IMR-90 (cell line): ENCODE results near the gene TOP3B. TPM values are rescaled to one million over a fixed set of nuclear protein-coding genes. Genes with fewer than 3 reads are reported as not detected.
A peak's percentile ranks its signal among the peaks of the same experiment; 100 is the strongest.

Source experiments
- ATAC-seq: fragments of 200-7000 bp; cut with Tn5 transposase; 2 replicates; pipeline ENCODE4 v1.9.1; 2020; ENCODE audit warnings: low read depth, mild to moderate bottlenecking, moderate library complexity
- BruUV-seq: library from RNA; stranded (reverse); fragments of 400-500 nt; replicated peaks from 2 replicates; lab custom pipeline; 2021; lab: Mats Ljungman, UMichigan
- CTCF ChIA-PET: fragments of 300-600 bp; formaldehyde crosslinking; extraction: SDS; loops from one replicate; lab custom pipeline; 2021; ENCODE audit warnings: antibody characterized with exemption; lab: Yijun Ruan, JAX
- POLR2A ChIA-PET: fragments of 300-600 bp; sonication (Branson Sonifier 250); formaldehyde crosslinking; loops from one replicate; lab custom pipeline; 2022; ENCODE audit warnings: antibody characterized with exemption; ENCODE audit not compliant: unreplicated experiment; lab: Charles Lee
- DNase-seq: peaks from one replicate; pipeline ENCODE4 v3.0.0; 2013
- H2AFZ ChIP-seq: replicated peaks from 2 replicates; pipeline ENCODE3; 2013; ENCODE audit warnings: low read length, mild to moderate bottlenecking; ENCODE audit not compliant: poor library complexity
- H2AK5ac ChIP-seq: 2 replicates; pipeline ENCODE4 v1.6.1; 2013; ENCODE audit warnings: low read depth, low read length, inconsistent platforms
- H2AK9ac ChIP-seq: replicated peaks from 2 replicates; pipeline ENCODE3; 2013; ENCODE audit warnings: mild to moderate bottlenecking, low read depth, low read length, moderate library complexity; ENCODE audit not compliant: poor library complexity
- H2BK120ac ChIP-seq: 2 replicates; pipeline ENCODE4 v1.6.1; 2013; ENCODE audit warnings: low read depth, low read length, inconsistent platforms
- H2BK15ac ChIP-seq: 3 replicates; pipeline ENCODE4 v1.6.1; 2013; ENCODE audit warnings: low read depth, low read length, inconsistent platforms
- H2BK20ac ChIP-seq: 2 replicates; pipeline ENCODE4 v1.6.1; 2013; ENCODE audit warnings: low read depth, mild to moderate bottlenecking, inconsistent platforms, low read length, moderate library complexity
- H2BK5ac ChIP-seq: 2 replicates; pipeline ENCODE4 v1.6.1; 2013; ENCODE audit warnings: mild to moderate bottlenecking, low read depth, low read length, inconsistent platforms; ENCODE audit not compliant: poor library complexity, severe bottlenecking
- H3K14ac ChIP-seq: replicated peaks from 2 replicates; pipeline ENCODE4 v1.6.1; 2013; ENCODE audit warnings: low read depth, low read length, inconsistent platforms
- H3K18ac ChIP-seq: 2 replicates; pipeline ENCODE4 v1.6.1; 2013; ENCODE audit warnings: low read depth, low read length, control low read depth
- H3K23ac ChIP-seq: 2 replicates; pipeline ENCODE4 v1.6.1; 2013; ENCODE audit warnings: low read depth, low read length, inconsistent platforms
- H3K27ac ChIP-seq: 2 replicates; pipeline ENCODE4 v1.5.1; 2013; ENCODE audit warnings: mild to moderate bottlenecking, control low read depth, low read length; ENCODE audit not compliant: insufficient read depth
- H3K27me3 ChIP-seq: 2 replicates; pipeline ENCODE4 v1.6.1; 2013; ENCODE audit warnings: low read length; ENCODE audit not compliant: control insufficient read depth, insufficient read depth
- H3K36me3 ChIP-seq: 2 replicates; pipeline ENCODE4 v1.6.1; 2013; ENCODE audit warnings: low read length, mixed read lengths; ENCODE audit not compliant: control insufficient read depth, insufficient read depth
- H3K4ac ChIP-seq: 2 replicates; pipeline ENCODE4 v1.6.1; 2013; ENCODE audit warnings: low read depth, low read length, inconsistent platforms
- H3K4me1 ChIP-seq: 2 replicates; pipeline ENCODE4 v1.6.1; 2013; ENCODE audit warnings: low read length, mixed read lengths; ENCODE audit not compliant: control insufficient read depth, insufficient read depth
- H3K4me2 ChIP-seq: 2 replicates; pipeline ENCODE4 v1.6.1; 2013; ENCODE audit warnings: low read depth, mild to moderate bottlenecking, control low read depth, low read length, moderate library complexity
- H3K4me3 ChIP-seq: 2 replicates; pipeline ENCODE4 v1.5.1; 2013; ENCODE audit warnings: low read depth, mild to moderate bottlenecking, control low read depth, low read length, moderate library complexity; ENCODE audit not compliant: insufficient read depth
- H3K56ac ChIP-seq: 2 replicates; pipeline ENCODE4 v1.6.1; 2013; ENCODE audit warnings: low read length, inconsistent platforms; ENCODE audit not compliant: insufficient read depth; ENCODE audit errors: extremely low read depth
- H3K79me1 ChIP-seq, 2 experiments: 2 replicates each; pipeline ENCODE4 v1.6.1; 2013; ENCODE audit warnings: low read length in 2 of 2, inconsistent platforms in 1 of 2, low read depth in 1 of 2
- H3K9ac ChIP-seq: 2 replicates; pipeline ENCODE4 v1.6.1; 2013; ENCODE audit warnings: low read depth, low read length, control low read depth
- H3K9me1 ChIP-seq: 2 replicates; pipeline ENCODE4 v1.6.1; 2013; ENCODE audit warnings: low read length, inconsistent platforms; ENCODE audit not compliant: insufficient read depth
- H3K9me3 ChIP-seq: 2 replicates; pipeline ENCODE4 v1.6.1; 2013; ENCODE audit warnings: low read length; ENCODE audit not compliant: control insufficient read depth, insufficient read depth
- H4K20me1 ChIP-seq: 2 replicates; pipeline ENCODE4 v1.6.1; 2013; ENCODE audit warnings: low read length, inconsistent platforms; ENCODE audit not compliant: insufficient read depth
- H4K5ac ChIP-seq: 2 replicates; pipeline ENCODE4 v1.6.1; 2013; ENCODE audit warnings: mild to moderate bottlenecking, low read depth, low read length, control low read depth
- H4K8ac ChIP-seq, 2 experiments: 2 replicates each; pipeline ENCODE4 v1.6.1; 2013; ENCODE audit warnings: low read depth in 2 of 2, low read length in 2 of 2, control low read depth in 1 of 2, inconsistent platforms in 1 of 2
- H4K91ac ChIP-seq: 2 replicates; pipeline ENCODE4 v1.6.1; 2013; ENCODE audit warnings: low read depth, low read length, inconsistent platforms; ENCODE audit not compliant: insufficient read depth
- CEBPB ChIP-seq: IDR thresholded peaks from 2 replicates; pipeline ENCODE4 v1.6.1; 2012; ENCODE audit warnings: low read depth, low read length, improper control_type of control experiment
- MAFK ChIP-seq: IDR thresholded peaks from 2 replicates; pipeline ENCODE4 v1.6.1; 2012; ENCODE audit warnings: low read depth, low read length, improper control_type of control experiment
- MAZ ChIP-seq: IDR thresholded peaks from 2 replicates; pipeline ENCODE4 v1.6.1; 2012; ENCODE audit warnings: low read depth, mild to moderate bottlenecking, low read length, improper control_type of control experiment, moderate library complexity, borderline replicate concordance
- POLR2A ChIP-seq: IDR thresholded peaks from 2 replicates; pipeline ENCODE4 v1.6.1; 2012; ENCODE audit warnings: mild to moderate bottlenecking, low read depth, low read length
- RFX5 ChIP-seq: IDR thresholded peaks from 2 replicates; pipeline ENCODE4 v1.8.0; 2012; ENCODE audit warnings: low read depth, mild to moderate bottlenecking, low read length, moderate library complexity
- USF2 ChIP-seq: fragments of 150-350 bp; IDR thresholded peaks from 2 replicates; pipeline ENCODE4 v1.6.1; 2017; ENCODE audit warnings: mild to moderate bottlenecking, antibody characterized with exemption, low read length, low read depth
- WGBS, 2 experiments: methylation state at CpG; one replicate each; pipeline versions ENCODE4 v1.1.5 to v1.1.7; 2013; ENCODE audit warnings: missing lambda C conversion rate in 2 of 2; ENCODE audit not compliant: insufficient read length in 1 of 2; ENCODE audit errors: extremely low coverage in 2 of 2; 5-methylcytosine and 5-hydroxymethylcytosine counted together
- dilution Hi-C: fragments of 300-500 bp; cut with HindIII; formaldehyde crosslinking; loops from one replicate; pipeline ENCODE4 v1.14.3; 2018; ENCODE audit warnings: low sequenced_read_pairs; ENCODE audit not compliant: unreplicated experiment
- in situ Hi-C: fragments of 300-500 bp; cut with MboI; formaldehyde crosslinking; loops from 3 replicates; pipeline ENCODE4 v1.14.3; 2019; ENCODE audit warnings: low sequenced_read_pairs, inconsistent platforms, mixed read lengths
- intact Hi-C: fragments of 100-400 bp; cut with micrococcal nuclease; formaldehyde crosslinking; loops from 2 replicates; pipeline ENCODE4 v1.10.0; 2022
- polyA plus RNA-seq, 3 experiments: library from polyadenylated mRNA; depleted of rRNA; stranded (reverse); fragments of >200 nt; gene quantifications; 2 replicates each; pipeline ENCODE4 v1.2.3, GENCODE V29; 2012; ENCODE audit warnings: low replicate concordance in 1 of 3
- total RNA-seq: library from RNA; depleted of rRNA; stranded (reverse); fragments of >200 nt; gene quantifications from 2 replicates; pipeline ENCODE4 v1.2.3, GENCODE V29; 2012
- TF ChIP-seq, protein P1 (sequence below): conservative IDR thresholded peaks from 2 replicates; pipeline ENCODE4 v1.5.1; 2012; ENCODE audit warnings: mild to moderate bottlenecking, low read depth, low read length, improper control_type of control experiment

Gene TOP3B
- total and polyA plus RNA-seq, 2 of the 4 experiments (the other 2 are of a cell fraction) = 23.0 to 23.5 TPM

GRCh38 chr22:21918466-21919185 lies 64.0 kb downstream of the TOP3B start (continued):
- TF ChIP-seq, protein P1, sequence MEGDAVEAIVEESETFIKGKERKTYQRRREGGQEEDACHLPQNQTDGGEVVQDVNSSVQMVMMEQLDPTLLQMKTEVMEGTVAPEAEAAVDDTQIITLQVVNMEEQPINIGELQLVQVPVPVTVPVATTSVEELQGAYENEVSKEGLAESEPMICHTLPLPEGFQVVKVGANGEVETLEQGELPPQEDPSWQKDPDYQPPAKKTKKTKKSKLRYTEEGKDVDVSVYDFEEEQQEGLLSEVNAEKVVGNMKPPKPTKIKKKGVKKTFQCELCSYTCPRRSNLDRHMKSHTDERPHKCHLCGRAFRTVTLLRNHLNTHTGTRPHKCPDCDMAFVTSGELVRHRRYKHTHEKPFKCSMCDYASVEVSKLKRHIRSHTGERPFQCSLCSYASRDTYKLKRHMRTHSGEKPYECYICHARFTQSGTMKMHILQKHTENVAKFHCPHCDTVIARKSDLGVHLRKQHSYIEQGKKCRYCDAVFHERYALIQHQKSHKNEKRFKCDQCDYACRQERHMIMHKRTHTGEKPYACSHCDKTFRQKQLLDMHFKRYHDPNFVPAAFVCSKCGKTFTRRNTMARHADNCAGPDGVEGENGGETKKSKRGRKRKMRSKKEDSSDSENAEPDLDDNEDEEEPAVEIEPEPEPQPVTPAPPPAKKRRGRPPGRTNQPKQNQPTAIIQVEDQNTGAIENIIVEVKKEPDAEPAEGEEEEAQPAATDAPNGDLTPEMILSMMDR = no peak
- TF ChIP-seq POLR2A = no peak

DNA sequence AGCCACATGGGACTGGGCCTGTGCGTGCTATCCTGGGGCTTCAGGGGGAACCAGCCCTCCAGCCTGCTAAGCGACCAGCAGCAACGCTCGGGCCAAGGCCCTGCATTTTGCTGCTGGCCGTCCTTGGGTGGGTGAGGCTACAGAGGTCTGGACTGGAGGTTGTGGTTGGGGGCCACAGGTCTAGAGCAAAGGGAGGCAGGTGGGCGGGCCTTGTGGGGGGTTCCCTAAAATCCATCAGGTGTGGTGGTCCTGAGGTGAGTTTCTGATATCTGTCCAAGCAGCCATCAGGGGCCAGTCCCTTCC lies 64.7 kb downstream of the TOP3B start:
- no peak overlapping the region for H3K4me2 ChIP-seq
- H3K18ac ChIP-seq = no peak overlapping the region
- no peak overlapping the region for H2AK5ac ChIP-seq
- H3K9me3 ChIP-seq = no peaks in the 10 kb centered on the region
- no peak overlapping the region for H2BK20ac ChIP-seq
- in situ Hi-C loops = no loop called here
- no peaks in the 10 kb centered on the region for H3K27me3 ChIP-seq
- H2BK15ac ChIP-seq = no peak overlapping the region
- no peaks in the 10 kb centered on the region for H3K9me1 ChIP-seq
- no peak overlapping the region for H3K4ac ChIP-seq
- no peak overlapping the region for H2BK120ac ChIP-seq
- dilution Hi-C loops = no loop called here
- H3K14ac ChIP-seq = no peak overlapping the region
- no peak for DNase-seq
- POLR2A ChIA-PET = no interaction called here
- BruUV-seq = no TSS peak
- peaks cover 10% of the 10 kb centered on the region for H3K4me1 ChIP-seq
- H4K91ac ChIP-seq = no peak overlapping the region
- no peak overlapping the region for H3K9ac ChIP-seq
- CTCF ChIA-PET = no interaction called here
- H3K79me1 ChIP-seq = no peaks in the 10 kb centered on the region
- no peak overlapping the region for H4K8ac ChIP-seq
- H4K5ac ChIP-seq = no peak overlapping the region
- H3K36me3 ChIP-seq = no peaks in the 10 kb centered on the region; the same call in 1 of the 2 replicates
- H3K56ac ChIP-seq = no peak overlapping the region
- no peak overlapping the region for H3K27ac ChIP-seq
- intact Hi-C loops = no loop called here
- H2AFZ ChIP-seq = peak overlapping the region; percentile 51
- WGBS, 2 experiments = no CpG with 5 or more reads among the region's 6 CpGs
- no peak overlapping the region for H3K4me3 ChIP-seq
- no peak for ATAC-seq
- TF ChIP-seq MAZ (no peak), CEBPB (no peak), MAFK (no peak), USF2 (no peak), RFX5 (no peak)
- no peak overlapping the region for H3K23ac ChIP-seq
- peak overlapping the region; percentile 42 for H2AK9ac ChIP-seq
- H4K20me1 ChIP-seq = no peaks in the 10 kb centered on the region; the same call in 1 of the 2 replicates
- no peak overlapping the region for H2BK5ac ChIP-seq
